ENCODE measurements around the gene PRR18. TPM values are rescaled to one million over a fixed set of nuclear protein-coding genes. Genes with fewer than 3 reads are reported as not detected.

The PRR18 gene
- total RNA-seq, 1 experiment from 2014 or later = not detected

- Histone ChIP-seq H3K79me2 (ENCODE audit: insufficient read depth, low read length) (peaks cover 32% of the 10 kb centered on the region), H3K9me3 (ENCODE audit: control insufficient read depth in 1 of 2, insufficient read depth in 1 of 2, low read depth in 1 of 2, low read length in 2 of 2) (no peaks in the 10 kb centered on the region), H3K27ac (ENCODE audit: low read depth, low read length) (no peak overlapping the region), H3K27me3 (ENCODE audit: insufficient read depth, low read length) (no peaks in the 10 kb centered on the region), H3K9me2 (ENCODE audit: insufficient read depth) (no peaks in the 10 kb centered on the region), H4K20me1 (ENCODE audit: insufficient read depth) (no peaks in the 10 kb centered on the region), H3K4me2 (ENCODE audit: low read length) (no peak overlapping the region), H3K4me3 (replicated peaks in 1 of 2; ENCODE audit: low read depth in 1 of 2, low read length in 2 of 2) (no peak overlapping the region), H3K9ac (ENCODE audit: low read length) (no peak overlapping the region), H3K4me1 (ENCODE audit: control insufficient read depth in 1 of 2, insufficient read depth in 2 of 2, low read length in 2 of 2) (peaks cover 0 to 17% of the 10 kb centered on the region in 2 experiments; a peak in 3 of 4 replicates), H2AFZ (ENCODE audit: low read depth, low read length, poor library complexity, severe bottlenecking) (no peak overlapping the region), H3K36me3 (ENCODE audit: control insufficient read depth in 1 of 2, insufficient read depth in 2 of 2, low read length in 2 of 2) (peaks cover 2% of the 10 kb centered on the region in 2 experiments; a peak in 2 of 4 replicates)
- ChIA-PET POLR2A (no interaction called here), CTCF (no interaction called here), RAD21 (ENCODE audit: low non-redundant PET in 1 of 2, low total read pairs in 2 of 2, uncharacterized antibody in 2 of 2, unreplicated experiment in 2 of 2) (no interaction called here)
- ATAC-seq (no peak), DNase-seq (ENCODE audit: low read depth, low spot score) (no peak)
- no TSS peak for BruUV-seq (replicated peaks)
- TF ChIP-seq SIN3A (IDR thresholded peaks at IDR 0.05; ENCODE audit: low read depth) (no peak), JUND (IDR thresholded peaks at IDR 0.05) (no peak), EZH2phosphoT487 (IDR thresholded peaks at IDR 0.05; ENCODE audit: borderline replicate concordance) (no peak), POLR2A (IDR thresholded peaks at IDR 0.05; ENCODE audit: borderline replicate concordance, extremely low read depth, insufficient read depth, insufficient read length) (no peak), TCF7L2 (IDR thresholded peaks at IDR 0.05; ENCODE audit: borderline replicate concordance, extremely low read depth, insufficient read depth, insufficient read length) (no peak)
- intact Hi-C loops (cut with micrococcal nuclease) = no loop called here
Observed at GRCh38 chr6:166344240-166344639, 36.0 kb upstream of the PRR18 start.

GRCh38 chr6:166343150-166343487, 34.9 kb upstream of the PRR18 start:
- ATAC-seq (no peak), DNase-seq (ENCODE audit: low read depth, low spot score) (no peak)
- Histone ChIP-seq H3K4me2 (ENCODE audit: low read length) (peak overlapping the region; percentile 79), H3K4me1 (ENCODE audit: control insufficient read depth in 1 of 2, insufficient read depth in 2 of 2, low read length in 2 of 2) (peaks cover 0 to 17% of the 10 kb centered on the region in 2 experiments; a peak in 3 of 4 replicates), H3K27ac (ENCODE audit: low read depth, low read length) (peak overlapping the region; percentile 73; the same call in 1 of the 2 replicates), H3K9me3 (ENCODE audit: control insufficient read depth in 1 of 2, insufficient read depth in 1 of 2, low read depth in 1 of 2, low read length in 2 of 2) (no peaks in the 10 kb centered on the region), H3K4me3 (replicated peaks in 1 of 2; ENCODE audit: low read depth in 1 of 2, low read length in 2 of 2) (peak overlapping the region; percentile 98 to 100), H3K79me2 (ENCODE audit: insufficient read depth, low read length) (peaks cover 43% of the 10 kb centered on the region), H4K20me1 (ENCODE audit: insufficient read depth) (no peaks in the 10 kb centered on the region), H3K27me3 (ENCODE audit: insufficient read depth, low read length) (no peaks in the 10 kb centered on the region), H2AFZ (ENCODE audit: low read depth, low read length, poor library complexity, severe bottlenecking) (no peak overlapping the region), H3K36me3 (ENCODE audit: control insufficient read depth in 1 of 2, insufficient read depth in 2 of 2, low read length in 2 of 2) (peaks cover 2% of the 10 kb centered on the region in 2 experiments; a peak in 2 of 4 replicates), H3K9me2 (ENCODE audit: insufficient read depth) (no peaks in the 10 kb centered on the region), H3K9ac (ENCODE audit: low read length) (peak overlapping the region; percentile 96)
- RAD21 ChIA-PET (ENCODE audit: low non-redundant PET in 1 of 2, low total read pairs in 2 of 2, uncharacterized antibody in 2 of 2, unreplicated experiment in 2 of 2) = no interaction called here
- no TSS peak for BruUV-seq (replicated peaks)
- intact Hi-C loops (cut with micrococcal nuclease) = no loop called here
- TF ChIP-seq MAX (IDR thresholded peaks at IDR 0.05) (no peak), ZNF274 (IDR thresholded peaks at IDR 0.05; ENCODE audit: low read depth, low read length) (no peak), EZH2 (IDR thresholded peaks at IDR 0.05) (no peak), EGR1 (IDR thresholded peaks at IDR 0.05; ENCODE audit: low read depth) (no peak), JUND (IDR thresholded peaks at IDR 0.05) (no peak)
- CTCF ChIA-PET = interaction anchor here (1.4 kb wide), 1 partner anchor 30 kb away, joined by 4 read pairs; no protein-coding TSS in a partner anchor
- POLR2A ChIA-PET = no interaction called here
